Measurements from ENCODE around the gene CTNND1. TPM values are rescaled to one million over a fixed set of nuclear protein-coding genes. Genes with fewer than 3 reads are reported as not detected.
A peak's percentile ranks its signal among the peaks of the same experiment; 100 is the strongest.
"Not testable (repeated sequence)": the region's sequence is repeated elsewhere in the genome, so short reads cannot be mapped to it uniquely, and the experiment has no call there.

CTNND1 gene, protein sequence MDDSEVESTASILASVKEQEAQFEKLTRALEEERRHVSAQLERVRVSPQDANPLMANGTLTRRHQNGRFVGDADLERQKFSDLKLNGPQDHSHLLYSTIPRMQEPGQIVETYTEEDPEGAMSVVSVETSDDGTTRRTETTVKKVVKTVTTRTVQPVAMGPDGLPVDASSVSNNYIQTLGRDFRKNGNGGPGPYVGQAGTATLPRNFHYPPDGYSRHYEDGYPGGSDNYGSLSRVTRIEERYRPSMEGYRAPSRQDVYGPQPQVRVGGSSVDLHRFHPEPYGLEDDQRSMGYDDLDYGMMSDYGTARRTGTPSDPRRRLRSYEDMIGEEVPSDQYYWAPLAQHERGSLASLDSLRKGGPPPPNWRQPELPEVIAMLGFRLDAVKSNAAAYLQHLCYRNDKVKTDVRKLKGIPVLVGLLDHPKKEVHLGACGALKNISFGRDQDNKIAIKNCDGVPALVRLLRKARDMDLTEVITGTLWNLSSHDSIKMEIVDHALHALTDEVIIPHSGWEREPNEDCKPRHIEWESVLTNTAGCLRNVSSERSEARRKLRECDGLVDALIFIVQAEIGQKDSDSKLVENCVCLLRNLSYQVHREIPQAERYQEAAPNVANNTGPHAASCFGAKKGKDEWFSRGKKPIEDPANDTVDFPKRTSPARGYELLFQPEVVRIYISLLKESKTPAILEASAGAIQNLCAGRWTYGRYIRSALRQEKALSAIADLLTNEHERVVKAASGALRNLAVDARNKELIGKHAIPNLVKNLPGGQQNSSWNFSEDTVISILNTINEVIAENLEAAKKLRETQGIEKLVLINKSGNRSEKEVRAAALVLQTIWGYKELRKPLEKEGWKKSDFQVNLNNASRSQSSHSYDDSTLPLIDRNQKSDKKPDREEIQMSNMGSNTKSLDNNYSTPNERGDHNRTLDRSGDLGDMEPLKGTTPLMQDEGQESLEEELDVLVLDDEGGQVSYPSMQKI
- total RNA-seq = 1 to 10 TPM; 7.3 to 7.9 TPM

DNA sequence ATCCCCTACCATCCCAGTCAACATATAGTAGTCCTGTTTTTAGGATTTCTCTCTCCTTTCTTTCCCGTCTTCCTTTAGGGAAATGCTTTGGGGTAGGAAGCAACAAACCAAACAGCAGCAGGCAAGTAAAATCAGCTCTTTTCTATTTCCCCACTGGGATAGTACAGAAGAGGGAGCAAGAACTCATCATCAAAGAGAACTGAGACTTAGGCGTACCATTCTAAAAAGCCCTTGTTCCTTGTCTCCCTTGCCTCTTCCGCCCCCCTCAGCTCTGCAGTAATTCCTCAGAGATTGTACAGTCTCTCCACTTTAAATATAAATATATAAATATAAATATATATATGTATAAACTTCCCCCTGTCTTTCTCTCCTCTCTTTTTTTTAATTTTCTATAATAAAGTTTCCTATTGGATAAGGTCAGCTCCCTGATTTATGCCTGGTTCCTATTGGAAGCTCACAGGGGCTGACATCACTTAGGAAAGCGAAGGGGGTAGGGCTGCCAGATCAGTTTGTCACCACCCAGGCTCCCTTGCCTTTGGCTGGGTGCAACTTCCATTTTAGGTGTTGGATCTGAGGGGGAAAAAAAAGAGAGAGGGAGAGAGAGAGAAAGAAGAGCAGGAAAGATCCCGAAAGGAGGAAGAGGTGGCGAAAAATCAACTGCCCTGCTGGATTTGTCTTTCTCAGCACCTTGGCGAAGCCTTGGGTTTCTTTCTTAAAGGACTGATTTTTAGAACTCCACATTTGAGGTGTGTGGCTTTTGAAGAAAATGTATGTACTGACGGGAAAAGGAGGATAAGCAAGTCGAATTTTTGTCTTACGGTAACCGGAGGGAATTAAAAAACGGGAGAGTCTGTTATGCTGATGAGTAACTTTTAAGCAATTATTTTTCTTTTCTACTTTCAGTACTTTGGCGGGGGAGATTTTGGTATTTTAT lies at the start of gene CTNND1:
Gene CTNND1 (plus strand): TSS at position 502 of the 934 bp plus-strand sequence. CDS start 29,677 bp downstream, outside the sequence.
- Mint-ChIP-seq H3K4me3 (peak within 1 kb of the TSS; percentile 75), H3K9me3 (no peaks in the 10 kb centered on the region), H3K36me3 (ENCODE audit: low read depth) (no peaks in the 10 kb centered on the region), H3K27me3 (no peaks in the 10 kb centered on the region), H3K4me1 (ENCODE audit: low read depth) (peaks cover 14% of the 10 kb centered on the region), H3K27ac (peak within 1 kb of the TSS; percentile 5)
- DNase-seq (peak; percentile 22), ATAC-seq (peak; percentile 79)
- TF ChIP-seq, protein P1, sequence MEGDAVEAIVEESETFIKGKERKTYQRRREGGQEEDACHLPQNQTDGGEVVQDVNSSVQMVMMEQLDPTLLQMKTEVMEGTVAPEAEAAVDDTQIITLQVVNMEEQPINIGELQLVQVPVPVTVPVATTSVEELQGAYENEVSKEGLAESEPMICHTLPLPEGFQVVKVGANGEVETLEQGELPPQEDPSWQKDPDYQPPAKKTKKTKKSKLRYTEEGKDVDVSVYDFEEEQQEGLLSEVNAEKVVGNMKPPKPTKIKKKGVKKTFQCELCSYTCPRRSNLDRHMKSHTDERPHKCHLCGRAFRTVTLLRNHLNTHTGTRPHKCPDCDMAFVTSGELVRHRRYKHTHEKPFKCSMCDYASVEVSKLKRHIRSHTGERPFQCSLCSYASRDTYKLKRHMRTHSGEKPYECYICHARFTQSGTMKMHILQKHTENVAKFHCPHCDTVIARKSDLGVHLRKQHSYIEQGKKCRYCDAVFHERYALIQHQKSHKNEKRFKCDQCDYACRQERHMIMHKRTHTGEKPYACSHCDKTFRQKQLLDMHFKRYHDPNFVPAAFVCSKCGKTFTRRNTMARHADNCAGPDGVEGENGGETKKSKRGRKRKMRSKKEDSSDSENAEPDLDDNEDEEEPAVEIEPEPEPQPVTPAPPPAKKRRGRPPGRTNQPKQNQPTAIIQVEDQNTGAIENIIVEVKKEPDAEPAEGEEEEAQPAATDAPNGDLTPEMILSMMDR (IDR thresholded peaks at IDR 0.05) = no peak
- ChIA-PET POLR2A (interaction anchor here (1.6 kb wide), 1 partner anchor 20 kb away, joined by 5 read pairs; the partner anchor contains the start of gene SELENOH), CTCF (interaction anchor here (8.4 kb wide), 1 partner anchor 40 kb away, joined by 57 read pairs; no protein-coding TSS in a partner anchor)
- intact Hi-C loops (cut with micrococcal nuclease) = no loop called here

DNA sequence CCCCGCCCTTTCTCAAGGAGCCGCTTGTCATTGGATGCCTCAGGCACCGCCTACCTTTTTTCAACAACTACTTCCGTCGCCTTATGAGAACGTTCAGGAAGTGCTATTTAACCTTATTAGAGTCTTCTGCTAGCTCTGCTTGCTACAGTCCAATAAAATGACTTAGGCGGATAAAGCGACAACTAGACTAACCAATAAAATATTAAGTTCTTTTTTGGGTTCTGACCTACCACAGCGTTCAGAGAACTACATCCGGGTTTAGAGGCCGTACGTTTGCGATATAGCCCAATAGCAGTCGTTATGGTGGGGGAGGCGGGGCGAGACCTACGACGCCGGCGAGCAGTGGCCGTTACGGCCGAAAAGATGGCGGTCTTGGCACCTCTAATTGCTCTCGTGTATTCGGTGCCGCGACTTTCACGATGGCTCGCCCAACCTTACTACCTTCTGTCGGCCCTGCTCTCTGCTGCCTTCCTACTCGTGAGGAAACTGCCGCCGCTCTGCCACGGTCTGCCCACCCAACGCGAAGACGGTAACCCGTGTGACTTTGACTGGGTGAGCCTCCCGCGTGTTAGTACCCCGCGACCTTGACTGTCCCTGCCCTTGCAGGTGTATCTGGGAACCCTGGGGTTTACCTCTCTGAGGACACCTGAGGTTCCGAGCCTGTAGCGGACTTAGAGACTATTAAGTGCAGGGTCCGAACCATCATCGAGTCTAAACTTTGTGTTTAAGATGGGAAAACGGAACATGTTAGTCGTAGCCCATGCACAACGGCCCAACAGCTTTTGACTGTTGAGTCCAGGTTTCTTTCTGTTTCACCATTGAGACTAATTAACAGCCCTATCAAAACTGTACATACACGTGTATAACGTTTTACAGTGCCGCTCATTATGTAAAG lies 49.1 kb upstream of the CTNND1 start, which contains the start of gene TMX2:
Gene TMX2 (plus strand): TSS at position 338 of the 895 bp plus-strand sequence. CDS start 26 bp downstream, at position 364.
- POLR2A ChIA-PET = interaction anchor here (1.0 to 2.0 kb wide), 6 partner anchors 9 to 145 kb away, joined by 4 to 8 read pairs (median 5); partner anchors contain the start of genes SELENOH and UBE2L6

DNA sequence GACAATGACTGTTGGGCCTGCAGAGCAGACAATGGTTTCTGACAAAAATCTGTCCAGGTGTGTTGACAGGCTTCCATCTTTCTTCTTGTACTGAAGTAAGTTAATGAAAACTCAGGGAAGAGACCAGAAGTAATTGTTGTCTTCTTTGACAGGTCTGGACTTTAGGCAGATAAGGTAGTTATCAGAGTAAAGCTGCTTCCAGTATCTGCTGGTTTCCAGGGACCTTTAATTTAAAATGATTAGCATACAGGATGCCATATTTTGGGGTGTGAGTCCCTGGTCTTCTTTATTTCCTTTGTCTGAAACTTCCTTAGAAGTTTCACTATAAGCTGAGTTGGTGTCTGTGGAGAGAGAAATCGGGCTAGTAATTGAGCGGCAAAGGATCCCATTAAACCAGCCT lies 47.8 kb upstream of the CTNND1 start:
- Mint-ChIP-seq H3K27ac (peak overlapping the region; percentile 90), H3K27me3 (no peaks in the 10 kb centered on the region), H3K4me3 (peak overlapping the region; percentile 85), H3K4me1 (ENCODE audit: low read depth) (peaks cover 41% of the 10 kb centered on the region), H3K9me3 (no peaks in the 10 kb centered on the region), H3K36me3 (ENCODE audit: low read depth) (peaks cover 23% of the 10 kb centered on the region)
- TF ChIP-seq, protein P1 (IDR thresholded peaks at IDR 0.05) = no peak
- intact Hi-C loops (cut with micrococcal nuclease) = loop anchor here (5.0 kb wide), 1 partner anchor 47 kb away; the partner anchor contains the start of gene ZDHHC5
- DNase-seq = no peak
- no peak for ATAC-seq
- POLR2A ChIA-PET = interaction anchor here (1.0 to 1.4 kb wide), 4 partner anchors 10 to 33 kb away, joined by 3 to 4 read pairs (median 4); partner anchors contain the start of gene SELENOH
- CTCF ChIA-PET = interaction anchor here (0.6 to 3.0 kb wide), 8 partner anchors 14 to 146 kb away, joined by 3 to 18 read pairs (median 3); partner anchors contain the start of genes SELENOH and UBE2L6

More for the DNA sequence above, 49.1 kb upstream of the CTNND1 start, which contains the start of gene TMX2:
- H3K27ac Mint-ChIP-seq = peak within 1 kb of the TSS; percentile 90
- intact Hi-C loops (cut with micrococcal nuclease) = loop anchor here (1.0 to 5.0 kb wide), 2 partner anchors 29 to 45 kb away; partner anchors contain the start of genes SELENOH and ZDHHC5
- peaks cover 19% of the 10 kb centered on the region for H3K36me3 Mint-ChIP-seq (ENCODE audit: low read depth)
- TF ChIP-seq, protein P1 (IDR thresholded peaks at IDR 0.05) = no peak
- ATAC-seq (peak; percentile 91), DNase-seq (peak; percentile 97)
- H3K4me3 Mint-ChIP-seq = peak within 1 kb of the TSS; percentile 85
- CTCF ChIA-PET = interaction anchor here (1.4 to 3.0 kb wide), 2 partner anchors 88 to 89 kb away, joined by 5 to 18 read pairs; no protein-coding TSS in a partner anchor
- H3K4me1 Mint-ChIP-seq (ENCODE audit: low read depth) = peaks cover 46% of the 10 kb centered on the region
- H3K9me3 Mint-ChIP-seq = no peaks in the 10 kb centered on the region
- no peaks in the 10 kb centered on the region for H3K27me3 Mint-ChIP-seq

DNA sequence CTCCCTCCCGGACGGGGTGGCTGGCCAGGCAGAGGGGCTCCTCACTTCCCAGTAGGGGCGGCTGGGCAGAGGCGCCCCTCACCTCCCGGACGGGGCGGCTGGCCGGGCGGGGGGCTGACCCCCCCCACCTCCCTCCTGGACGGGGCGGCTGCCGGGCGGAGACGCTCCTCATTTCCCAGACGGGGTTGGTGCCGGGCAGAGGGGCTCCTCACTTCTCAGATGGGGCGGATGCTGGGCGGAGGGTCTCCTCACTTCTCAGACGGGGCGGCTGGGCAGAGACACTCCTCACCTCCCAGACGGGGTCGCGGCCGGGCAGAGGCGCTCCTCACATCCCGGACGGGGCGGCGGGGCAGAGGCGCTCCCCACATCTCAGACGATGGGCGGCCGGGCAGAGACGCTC lies 44.9 kb upstream of the CTNND1 start:
- POLR2A ChIA-PET; H3K4me3 Mint-ChIP-seq; ATAC-seq; DNase-seq; H3K27me3 Mint-ChIP-seq; intact Hi-C loops (cut with micrococcal nuclease); CTCF ChIA-PET; H3K27ac Mint-ChIP-seq; H3K9me3 Mint-ChIP-seq: not testable (repeated sequence)
- Mint-ChIP-seq H3K36me3 (ENCODE audit: low read depth) (peaks cover 23% of the 10 kb centered on the region), H3K4me1 (ENCODE audit: low read depth) (peaks cover 26% of the 10 kb centered on the region)

All from activated CD8-positive, alpha-beta T cell treated with anti-CD3 and anti-CD28 coated beads for 36 hours (primary cell).